NB4 (cell line): ENCODE results near the gene DEPDC1B.
"Not testable (repeated sequence)": the region's sequence is repeated elsewhere in the genome, so short reads cannot be mapped to it uniquely, and the experiment has no call there.

ENCODE experiments used
- TF ChIP-seq, protein P1 (sequence below): IDR thresholded peaks from one replicate; pipeline ENCODE4 v1.5.1; 2012; ENCODE audit warnings: low read depth, low read length
- TF ChIP-seq, protein P2 (sequence below): IDR thresholded peaks from 2 replicates; pipeline ENCODE4 v1.6.1; 2011; ENCODE audit warnings: low read depth, low read length

DNA sequence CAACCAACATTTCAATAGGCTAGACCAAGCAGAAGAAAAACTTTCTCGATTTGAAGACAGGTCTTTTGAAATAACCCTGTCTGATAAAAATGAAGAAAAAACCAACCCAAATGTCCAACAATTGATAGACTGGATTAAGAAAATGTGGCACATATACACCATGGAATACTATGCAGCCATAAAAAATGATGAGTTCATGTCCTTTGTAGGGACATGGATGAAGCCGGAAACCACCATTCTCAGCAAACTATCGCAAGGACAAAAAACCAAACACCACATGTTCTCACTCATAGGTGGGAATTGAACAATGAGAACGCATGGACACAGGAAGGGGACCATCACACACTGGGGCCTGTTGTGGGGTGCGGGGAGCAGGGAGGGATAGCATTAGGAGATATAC is 18.0 kb downstream of the DEPDC1B start:
- TF ChIP-seq, protein P1, sequence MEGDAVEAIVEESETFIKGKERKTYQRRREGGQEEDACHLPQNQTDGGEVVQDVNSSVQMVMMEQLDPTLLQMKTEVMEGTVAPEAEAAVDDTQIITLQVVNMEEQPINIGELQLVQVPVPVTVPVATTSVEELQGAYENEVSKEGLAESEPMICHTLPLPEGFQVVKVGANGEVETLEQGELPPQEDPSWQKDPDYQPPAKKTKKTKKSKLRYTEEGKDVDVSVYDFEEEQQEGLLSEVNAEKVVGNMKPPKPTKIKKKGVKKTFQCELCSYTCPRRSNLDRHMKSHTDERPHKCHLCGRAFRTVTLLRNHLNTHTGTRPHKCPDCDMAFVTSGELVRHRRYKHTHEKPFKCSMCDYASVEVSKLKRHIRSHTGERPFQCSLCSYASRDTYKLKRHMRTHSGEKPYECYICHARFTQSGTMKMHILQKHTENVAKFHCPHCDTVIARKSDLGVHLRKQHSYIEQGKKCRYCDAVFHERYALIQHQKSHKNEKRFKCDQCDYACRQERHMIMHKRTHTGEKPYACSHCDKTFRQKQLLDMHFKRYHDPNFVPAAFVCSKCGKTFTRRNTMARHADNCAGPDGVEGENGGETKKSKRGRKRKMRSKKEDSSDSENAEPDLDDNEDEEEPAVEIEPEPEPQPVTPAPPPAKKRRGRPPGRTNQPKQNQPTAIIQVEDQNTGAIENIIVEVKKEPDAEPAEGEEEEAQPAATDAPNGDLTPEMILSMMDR = not testable (repeated sequence)
- TF ChIP-seq, protein P2, sequence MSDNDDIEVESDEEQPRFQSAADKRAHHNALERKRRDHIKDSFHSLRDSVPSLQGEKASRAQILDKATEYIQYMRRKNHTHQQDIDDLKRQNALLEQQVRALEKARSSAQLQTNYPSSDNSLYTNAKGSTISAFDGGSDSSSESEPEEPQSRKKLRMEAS = not testable (repeated sequence)
